ENCODE results near the gene ARHGEF10L.
"Not testable (repeated sequence)": the region's sequence is repeated elsewhere in the genome, so short reads cannot be mapped to it uniquely, and the experiment has no call there.

The ARHGEF10L gene

GRCh38 chr1:17724150-17724549, 184.7 kb downstream of the ARHGEF10L start:
- no peak for DNase-seq

DNA sequence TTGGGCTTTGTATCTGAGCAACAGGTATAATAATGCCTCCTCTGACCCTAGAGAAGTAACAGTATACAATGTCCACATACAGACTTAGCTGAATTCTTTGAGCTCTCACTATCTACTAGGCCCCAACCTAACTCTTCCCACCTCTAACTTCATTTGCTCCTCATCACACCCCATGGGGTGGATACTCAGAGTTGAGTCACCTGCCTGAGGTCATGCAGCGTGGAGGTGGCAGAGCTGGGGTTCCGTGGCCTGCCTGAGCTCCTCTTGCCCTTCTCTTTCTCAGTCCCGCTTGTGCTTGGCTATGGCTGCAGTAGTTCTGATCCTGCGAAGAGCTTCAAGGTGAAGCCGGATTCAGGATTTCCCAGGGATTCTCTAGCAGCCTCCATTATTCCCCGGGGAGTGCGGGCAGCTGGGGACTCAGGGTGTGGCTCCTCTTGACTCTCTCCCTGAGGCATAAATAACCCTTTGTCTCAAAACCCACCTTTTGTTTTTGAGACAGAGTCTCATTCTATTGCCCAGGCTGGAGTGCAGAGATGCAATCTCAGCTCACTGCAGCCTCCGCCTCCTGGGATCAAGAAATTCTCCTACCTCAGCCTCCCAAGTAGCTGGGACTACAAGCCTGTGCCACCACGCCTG, 185.7 kb downstream of the ARHGEF10L start:
- peak; percentile 74 for DNase-seq

- DNase-seq, result no peak
Observed at GRCh38 chr1:17725811-17726582, 186.5 kb downstream of the ARHGEF10L start.

GRCh38 chr1:17728123-17728712, 188.7 kb downstream of the ARHGEF10L start:
- DNase-seq, result no peak

GRCh38 chr1:17729248-17729647, 189.8 kb downstream of the ARHGEF10L start:
- DNase-seq, result no peak

GRCh38 chr1:17729909-17730308, 190.4 kb downstream of the ARHGEF10L start:
- no peak for DNase-seq

GRCh38 chr1:17731460-17731859, 192.0 kb downstream of the ARHGEF10L start:
- no peak for DNase-seq

DNA sequence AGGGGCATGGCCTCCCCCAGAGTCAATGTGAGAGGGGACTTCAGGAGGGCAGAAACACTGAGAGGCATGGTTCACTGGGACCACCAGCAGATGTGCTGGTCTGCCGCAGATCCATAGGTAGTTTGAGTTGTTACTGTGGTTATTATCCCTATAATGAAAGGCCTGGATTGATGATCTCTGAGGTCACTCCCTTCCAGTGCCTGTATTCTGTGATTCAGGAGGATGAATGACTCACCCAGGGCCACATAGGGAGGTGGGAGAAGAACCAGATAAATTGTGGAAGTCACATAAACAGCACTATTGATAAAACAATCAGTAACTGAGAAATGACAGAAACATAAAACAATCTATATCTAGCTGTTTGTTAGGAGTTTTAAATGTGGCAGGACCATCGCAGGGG, 193.0 kb downstream of the ARHGEF10L start:
- DNase-seq, result no peak

GRCh38 chr1:17733661-17734060, 194.2 kb downstream of the ARHGEF10L start:
- DNase-seq, result no peak

GRCh38 chr1:17734609-17735008, 195.1 kb downstream of the ARHGEF10L start:
- DNase-seq, result no peak

- DNase-seq, result no peak
Observed at GRCh38 chr1:17735348-17735747, 195.8 kb downstream of the ARHGEF10L start.

- DNase-seq, result no peak
Observed at GRCh38 chr1:17735793-17736192, 196.3 kb downstream of the ARHGEF10L start.

- DNase-seq, result no peak
Observed at GRCh38 chr1:17736625-17737024, 197.1 kb downstream of the ARHGEF10L start.

DNA sequence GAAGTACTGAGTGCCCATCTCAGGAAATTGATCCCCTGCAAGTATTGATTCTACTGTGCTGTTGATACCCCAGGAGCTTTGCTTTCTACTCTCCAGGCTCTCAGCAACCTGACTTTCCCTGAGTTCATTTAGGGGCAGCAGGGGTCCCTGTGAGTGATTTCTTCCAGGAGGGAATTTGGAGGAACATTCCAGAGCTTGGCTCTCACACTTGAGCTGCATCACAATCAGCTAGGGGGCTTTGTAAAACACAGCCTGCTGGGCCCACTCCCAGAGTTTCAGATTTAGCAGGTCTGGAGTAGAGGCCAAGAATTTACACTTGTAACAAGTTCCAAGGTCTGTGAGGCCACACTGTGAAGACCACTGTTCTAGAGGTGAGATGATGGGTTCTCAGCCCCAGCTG, 199.6 kb downstream of the ARHGEF10L start:
- DNase-seq, result no peak

GRCh38 chr1:17741052-17741451, 201.6 kb downstream of the ARHGEF10L start:
- DNase-seq, result no peak

GRCh38 chr1:17742583-17742982, 203.1 kb downstream of the ARHGEF10L start:
- DNase-seq, result no peak

GRCh38 chr1:17743008-17743647, 203.6 kb downstream of the ARHGEF10L start:
- DNase-seq, result no peak

- DNase-seq, result no peak
Observed at GRCh38 chr1:17743925-17744324, 204.4 kb downstream of the ARHGEF10L start.

- DNase-seq, result no peak
Observed at GRCh38 chr1:17744666-17745478, 205.4 kb downstream of the ARHGEF10L start.

DNA sequence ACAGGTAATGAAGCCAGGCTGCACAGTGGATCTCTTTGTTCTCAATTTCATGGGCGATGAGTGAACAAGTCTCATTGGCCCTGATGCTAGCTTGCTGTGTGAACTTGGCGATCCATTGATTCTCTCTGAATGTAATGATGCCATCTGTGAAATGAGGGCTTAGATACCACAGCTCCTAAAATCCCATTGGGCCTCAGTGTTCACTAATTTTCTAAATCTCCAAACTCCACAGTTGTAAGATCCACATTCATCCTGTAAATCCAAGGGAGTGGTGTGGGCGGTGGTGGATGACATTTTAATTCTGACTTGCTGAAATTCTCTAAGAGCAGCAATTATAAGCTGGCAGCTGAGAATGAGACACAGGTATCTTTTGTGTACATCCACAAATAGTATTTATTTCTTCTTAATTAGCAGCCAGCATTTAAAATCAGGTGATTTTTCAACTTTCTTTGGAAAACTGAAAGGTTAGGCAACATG, 206.0 kb downstream of the ARHGEF10L start:
- DNase-seq, result no peak

DNA sequence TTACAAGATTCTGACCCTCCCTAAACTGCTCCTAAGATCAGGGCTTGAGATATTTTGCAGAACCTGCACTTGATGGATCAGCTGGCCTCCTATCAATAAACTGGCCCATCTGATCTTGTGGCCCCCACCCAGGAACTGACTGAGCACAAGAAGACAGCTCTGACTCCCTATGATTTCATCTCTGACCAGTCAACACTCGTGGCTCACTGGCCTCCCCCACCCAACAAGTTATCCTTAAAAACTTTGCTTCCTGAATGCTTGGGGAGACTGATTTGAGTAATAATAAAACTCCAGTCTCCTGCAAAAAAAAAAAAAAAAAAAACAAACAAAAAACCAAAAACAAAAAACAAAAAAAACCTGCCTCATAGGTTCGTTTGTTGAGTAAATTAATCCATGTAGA, 206.8 kb downstream of the ARHGEF10L start:
- DNase-seq, result not testable (repeated sequence)

- DNase-seq, result no peak
Observed at GRCh38 chr1:17746920-17747319, 207.4 kb downstream of the ARHGEF10L start.

All from NCI-H187 treated with DMSO at 0.1 percent for 48 hours (cell line).